Progenitor cell of endocrine pancreas (in vitro differentiated cells): Measurements from ENCODE around the gene PSMD11. TPM values are rescaled to one million over a fixed set of nuclear protein-coding genes. Genes with fewer than 3 reads are reported as not detected.

Experiments used
- DNase-seq: peaks from one replicate; pipeline ENCODE4 v3.0.0; 2021; ENCODE audit warnings: low spot score; ENCODE audit not compliant: unreplicated experiment
- H3K27ac Mint-ChIP-seq: 2 replicates; pipeline ENCODE4 v1.8.0; 2021; ENCODE audit warnings: mild to moderate bottlenecking, moderate library complexity, mixed read lengths
- H3K27me3 Mint-ChIP-seq: 2 replicates; pipeline ENCODE4 v1.8.0; 2021; ENCODE audit warnings: mixed read lengths
- H3K36me3 Mint-ChIP-seq: 2 replicates; pipeline ENCODE4 v1.8.0; 2022; ENCODE audit warnings: mixed read lengths; ENCODE audit not compliant: insufficient read depth
- H3K4me1 Mint-ChIP-seq: 2 replicates; pipeline ENCODE4 v1.8.0; 2021; ENCODE audit warnings: low read depth, mixed read lengths
- H3K4me3 Mint-ChIP-seq: 2 replicates; pipeline ENCODE4 v1.8.0; 2021; ENCODE audit warnings: low read depth, mild to moderate bottlenecking, moderate library complexity, mixed read lengths
- H3K9me3 Mint-ChIP-seq: 2 replicates; pipeline ENCODE4 v1.8.0; 2021; ENCODE audit warnings: low read depth, mixed read lengths
- total RNA-seq: library from RNA; stranded (reverse); gene quantifications from 2 replicates; pipeline ENCODE4 v1.2.1, GENCODE V29; 2021
- TF ChIP-seq, protein P1 (sequence below): fragments of 200-600 bp; sonication (generic); IDR thresholded peaks from one replicate; pipeline ENCODE4 v1.5.0; 2021; ENCODE audit warnings: antibody characterized with exemption, mild to moderate bottlenecking; ENCODE audit not compliant: unreplicated experiment

Gene PSMD11
- total RNA-seq, 1 donor from 2014 or later, result 110 TPM

DNA sequence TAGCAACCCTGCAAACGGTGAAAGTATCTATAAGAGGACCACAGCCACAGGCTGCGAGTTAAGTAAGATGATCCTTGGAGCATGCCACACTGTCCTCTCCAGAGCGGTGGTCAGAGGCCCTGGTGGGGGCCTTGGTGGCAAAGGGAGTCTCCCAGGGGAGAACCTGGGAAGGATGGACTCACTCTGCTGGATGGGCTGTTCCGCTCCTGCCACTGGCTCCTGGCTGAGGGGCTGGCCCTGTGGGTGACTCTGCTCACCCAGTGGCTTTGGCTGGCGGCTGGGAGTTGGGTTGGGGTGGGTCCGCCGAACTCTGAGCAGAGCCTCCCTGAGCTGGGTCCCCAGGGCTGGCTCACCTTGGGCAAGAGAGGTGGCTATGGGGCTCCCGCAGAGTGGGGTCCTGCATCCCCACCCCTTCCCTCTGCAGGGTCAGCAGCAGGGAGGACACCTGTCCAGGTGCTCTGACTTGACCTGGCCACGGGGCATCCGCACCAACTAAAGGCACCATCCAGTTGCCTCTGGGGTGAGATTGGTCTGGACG is 49.7 kb downstream of the PSMD11 start:
- H3K27ac Mint-ChIP-seq, result no peak overlapping the region
- no peaks in the 10 kb centered on the region for H3K27me3 Mint-ChIP-seq
- no peak for DNase-seq
- no peaks in the 10 kb centered on the region for H3K9me3 Mint-ChIP-seq
- TF ChIP-seq, protein P1, sequence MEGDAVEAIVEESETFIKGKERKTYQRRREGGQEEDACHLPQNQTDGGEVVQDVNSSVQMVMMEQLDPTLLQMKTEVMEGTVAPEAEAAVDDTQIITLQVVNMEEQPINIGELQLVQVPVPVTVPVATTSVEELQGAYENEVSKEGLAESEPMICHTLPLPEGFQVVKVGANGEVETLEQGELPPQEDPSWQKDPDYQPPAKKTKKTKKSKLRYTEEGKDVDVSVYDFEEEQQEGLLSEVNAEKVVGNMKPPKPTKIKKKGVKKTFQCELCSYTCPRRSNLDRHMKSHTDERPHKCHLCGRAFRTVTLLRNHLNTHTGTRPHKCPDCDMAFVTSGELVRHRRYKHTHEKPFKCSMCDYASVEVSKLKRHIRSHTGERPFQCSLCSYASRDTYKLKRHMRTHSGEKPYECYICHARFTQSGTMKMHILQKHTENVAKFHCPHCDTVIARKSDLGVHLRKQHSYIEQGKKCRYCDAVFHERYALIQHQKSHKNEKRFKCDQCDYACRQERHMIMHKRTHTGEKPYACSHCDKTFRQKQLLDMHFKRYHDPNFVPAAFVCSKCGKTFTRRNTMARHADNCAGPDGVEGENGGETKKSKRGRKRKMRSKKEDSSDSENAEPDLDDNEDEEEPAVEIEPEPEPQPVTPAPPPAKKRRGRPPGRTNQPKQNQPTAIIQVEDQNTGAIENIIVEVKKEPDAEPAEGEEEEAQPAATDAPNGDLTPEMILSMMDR, result no peak
- no peak overlapping the region for H3K4me3 Mint-ChIP-seq
- H3K4me1 Mint-ChIP-seq, result peaks cover 12% of the 10 kb centered on the region
- no peaks in the 10 kb centered on the region for H3K36me3 Mint-ChIP-seq

DNA sequence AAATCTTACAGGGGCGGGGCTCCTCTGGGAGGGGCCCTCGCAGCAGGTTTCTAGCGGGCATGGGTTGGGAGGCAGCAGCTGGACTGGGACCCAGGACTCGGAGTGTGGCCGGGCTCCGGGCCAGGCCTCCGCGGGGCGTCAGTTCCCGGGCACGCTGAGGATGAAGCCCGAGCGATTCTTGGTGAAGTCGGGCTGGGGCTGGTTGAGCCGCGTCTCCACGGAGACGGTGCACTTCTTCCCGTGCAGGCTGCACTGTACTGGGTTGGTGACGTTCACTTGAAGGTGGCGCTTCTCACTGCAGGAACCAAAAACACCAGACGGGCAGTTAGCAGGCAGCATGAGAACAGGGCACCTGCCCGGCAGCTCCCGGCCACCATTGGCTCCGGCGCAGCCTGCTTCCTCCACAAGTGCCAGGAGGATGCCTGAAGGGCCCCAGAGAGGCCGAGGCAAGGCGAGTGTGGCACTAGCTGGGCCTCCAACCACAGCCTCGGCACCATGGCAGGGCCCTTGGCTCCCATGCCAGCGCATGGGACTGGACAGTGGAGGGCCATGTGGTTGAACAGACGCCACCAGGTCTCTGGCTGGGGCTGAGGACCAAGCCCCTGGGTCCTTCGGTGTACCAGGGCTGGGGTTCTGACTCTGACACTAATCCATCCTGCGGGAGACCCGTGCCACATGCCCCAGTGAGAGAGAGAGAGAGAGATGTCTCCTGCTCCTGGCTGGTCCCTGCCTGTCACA is 50.5 kb downstream of the PSMD11 start:
- no peak for DNase-seq
- H3K27me3 Mint-ChIP-seq, result no peaks in the 10 kb centered on the region
- H3K9me3 Mint-ChIP-seq, result no peaks in the 10 kb centered on the region
- H3K36me3 Mint-ChIP-seq, result no peaks in the 10 kb centered on the region
- H3K4me3 Mint-ChIP-seq, result no peak overlapping the region
- H3K4me1 Mint-ChIP-seq, result peaks cover 5% of the 10 kb centered on the region
- TF ChIP-seq, protein P1, result no peak
- H3K27ac Mint-ChIP-seq, result no peak overlapping the region

DNA sequence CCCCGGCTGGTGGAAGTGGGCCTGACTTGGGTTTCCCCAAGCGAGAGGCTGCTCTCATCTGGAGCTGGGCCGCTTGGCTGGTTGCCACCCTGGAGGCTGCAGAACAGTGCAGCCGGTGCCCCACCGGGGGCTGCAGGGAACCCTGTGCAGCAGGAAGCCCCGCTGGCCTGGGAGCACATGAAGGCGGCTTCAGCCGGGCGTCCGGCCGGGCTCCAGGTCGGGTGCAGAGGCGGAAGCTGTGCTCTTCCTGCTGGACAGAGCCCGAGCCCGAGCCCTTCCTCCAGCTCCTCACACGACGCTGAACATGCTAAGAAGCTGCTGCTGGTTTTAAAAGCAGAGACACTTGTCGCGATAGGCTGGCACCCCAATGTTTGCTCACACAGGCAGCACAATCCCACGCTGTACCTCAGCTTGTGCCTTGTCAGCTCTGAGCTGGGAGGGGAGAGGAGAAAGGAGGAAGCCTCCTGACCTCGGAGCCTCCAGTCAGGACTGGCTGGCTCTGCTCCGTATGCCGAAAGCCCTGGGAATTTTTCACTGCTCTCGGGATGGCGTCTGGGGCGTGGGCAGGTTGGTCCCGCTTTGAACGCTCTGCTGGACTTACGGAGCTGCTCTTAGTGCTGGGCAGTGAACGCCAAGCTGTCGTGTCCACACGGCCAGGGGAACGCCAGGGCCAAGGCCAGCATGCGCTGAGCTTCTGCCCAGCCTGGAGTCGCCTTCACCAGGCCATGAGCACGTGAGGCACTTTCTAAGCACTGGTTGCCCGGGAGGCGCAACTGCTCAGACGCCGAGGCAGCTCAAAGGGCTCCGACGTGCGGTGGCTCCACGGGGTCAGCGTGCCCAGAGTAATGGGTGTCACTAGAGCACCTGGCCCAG is 51.3 kb downstream of the PSMD11 start:
- no peak for DNase-seq
- H3K36me3 Mint-ChIP-seq, result no peaks in the 10 kb centered on the region
- H3K27ac Mint-ChIP-seq, result no peak overlapping the region

DNA sequence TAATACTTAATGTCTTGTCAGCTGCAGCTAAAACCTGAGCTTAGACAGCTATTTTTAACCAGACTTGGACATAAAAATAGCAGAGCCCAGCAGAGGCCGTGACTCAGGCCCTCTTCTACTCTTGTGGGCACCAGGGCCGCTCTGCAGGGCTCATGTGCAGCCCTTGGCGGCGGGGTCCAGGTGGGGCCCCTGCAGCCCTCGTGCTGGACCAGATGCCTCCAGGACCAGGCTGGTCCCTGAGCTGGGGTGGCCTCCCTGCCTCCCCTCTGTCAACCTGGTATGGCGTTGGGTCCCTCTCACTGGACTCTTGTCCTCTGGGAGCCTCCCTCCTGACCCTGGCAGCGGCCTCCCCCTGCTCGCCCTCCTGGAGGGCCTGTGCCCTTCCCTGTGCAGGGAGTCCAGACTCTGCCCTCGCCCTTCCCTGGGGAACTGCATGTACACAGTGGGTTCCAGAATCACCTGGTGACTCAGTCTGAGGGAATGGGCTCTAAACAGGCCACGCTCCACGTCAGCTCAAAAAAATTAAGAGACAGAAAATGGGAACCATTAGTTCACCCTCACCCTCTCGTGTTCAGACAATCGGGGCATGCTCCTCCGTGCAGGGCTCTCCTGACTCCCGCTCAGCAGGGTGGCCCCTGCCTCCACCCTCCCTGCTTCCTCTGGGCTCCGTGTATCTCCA is 52.2 kb downstream of the PSMD11 start:
- H3K9me3 Mint-ChIP-seq, result no peaks in the 10 kb centered on the region
- H3K4me1 Mint-ChIP-seq, result no peaks in the 10 kb centered on the region
- no peak for DNase-seq
- H3K4me3 Mint-ChIP-seq, result no peak overlapping the region
- H3K27me3 Mint-ChIP-seq, result no peaks in the 10 kb centered on the region
- H3K36me3 Mint-ChIP-seq, result no peaks in the 10 kb centered on the region
- H3K27ac Mint-ChIP-seq, result no peak overlapping the region
- TF ChIP-seq, protein P1, result no peak

More for the DNA sequence above, 51.3 kb downstream of the PSMD11 start:
- H3K4me3 Mint-ChIP-seq, result no peak overlapping the region
- TF ChIP-seq, protein P1, result no peak
- no peaks in the 10 kb centered on the region for H3K27me3 Mint-ChIP-seq
- H3K4me1 Mint-ChIP-seq, result no peaks in the 10 kb centered on the region
- no peaks in the 10 kb centered on the region for H3K9me3 Mint-ChIP-seq
